Measurements from ENCODE around the gene NEUROD1. TPM values are rescaled to one million over a fixed set of nuclear protein-coding genes. Genes with fewer than 3 reads are reported as not detected.

Gene NEUROD1
- total RNA-seq, 4 donors from 2014 or later, result 0.48 to 1.8 TPM; not detected in 2

GRCh38 chr2:181679544-181679979, 755 bp downstream of the NEUROD1 start:
- no peaks in the 10 kb centered on the region for H3K9me3 ChIP-seq
- no peaks in the 10 kb centered on the region for H3K36me3 ChIP-seq
- H3K4me1 ChIP-seq, result peaks cover 6 to 26% (median 11%) of the 10 kb centered on the region in 4 donors
- TF ChIP-seq EP300 (IDR thresholded peaks at IDR 0.05; ENCODE audit: low read depth), result no peak
- no peak for TF ChIP-seq CTCF (IDR thresholded peaks at IDR 0.05)
- TF ChIP-seq POLR2AphosphoS5 (IDR thresholded peaks at IDR 0.05), result no peak
- no peak for TF ChIP-seq POLR2A (IDR thresholded peaks at IDR 0.05)
- no peak overlapping the region for H3K27ac ChIP-seq
- 11 to 21% methylated on average over 16 to 20 of the region's 20 CpGs for WGBS, 2 donors (ENCODE audit: low coverage in 1 of 2)
- DNase-seq, result no peak
- H3K27me3 ChIP-seq, result peaks cover 95% of the 10 kb centered on the region
- in situ Hi-C loops (cut with MboI; ENCODE audit: low pct_ligation_motif_present in 1 of 4, low pct_unique_long_range_greater_than_20kb in 1 of 4, low sequenced_read_pairs in 3 of 4), result no loop called here
- no peak overlapping the region for H3K4me3 ChIP-seq
- intact Hi-C loops (cut with DNase I; ENCODE audit: low total_unique reads), result no loop called here

- H3K4me3 ChIP-seq, result no peak overlapping the region
- H3K9me3 ChIP-seq, result no peaks in the 10 kb centered on the region
- H3K4me1 ChIP-seq, result peaks cover 3 to 21% (median 10%) of the 10 kb centered on the region in 4 donors
- DNase-seq, result no peak
- 21 to 38% methylated on average over 9 to 18 of the region's 18 CpGs for WGBS, 2 donors (ENCODE audit: low coverage in 1 of 2)
- TF ChIP-seq POLR2AphosphoS5 (IDR thresholded peaks at IDR 0.05) (no peak), POLR2A (IDR thresholded peaks at IDR 0.05) (no peak), EP300 (IDR thresholded peaks at IDR 0.05; ENCODE audit: low read depth) (no peak), CTCF (IDR thresholded peaks at IDR 0.05) (no peak)
- no peak overlapping the region for H3K27ac ChIP-seq
- in situ Hi-C loops (cut with MboI; ENCODE audit: low pct_ligation_motif_present in 1 of 4, low pct_unique_long_range_greater_than_20kb in 1 of 4, low sequenced_read_pairs in 3 of 4), result no loop called here
- intact Hi-C loops (cut with DNase I; ENCODE audit: low total_unique reads), result no loop called here
- H3K27me3 ChIP-seq, result peaks cover 89% of the 10 kb centered on the region
- no peaks in the 10 kb centered on the region for H3K36me3 ChIP-seq
Measured at GRCh38 chr2:181678861-181679543, 1.3 kb downstream of the NEUROD1 start.

GRCh38 chr2:181677912-181678586, 2.3 kb downstream of the NEUROD1 start:
- in situ Hi-C loops (cut with MboI; ENCODE audit: low pct_ligation_motif_present in 1 of 4, low pct_unique_long_range_greater_than_20kb in 1 of 4, low sequenced_read_pairs in 3 of 4) (no loop called here), intact Hi-C loops (cut with DNase I; ENCODE audit: low total_unique reads) (no loop called here)
- H3K4me1 ChIP-seq, result peaks cover 0 to 11% (median 2%) of the 10 kb centered on the region in 4 donors
- H3K27me3 ChIP-seq, result peaks cover 80% of the 10 kb centered on the region
- no peaks in the 10 kb centered on the region for H3K36me3 ChIP-seq
- no peak for TF ChIP-seq CTCF (IDR thresholded peaks at IDR 0.05)
- TF ChIP-seq POLR2A (IDR thresholded peaks at IDR 0.05), result no peak
- no peak for TF ChIP-seq EP300 (IDR thresholded peaks at IDR 0.05; ENCODE audit: low read depth)
- no peak for TF ChIP-seq POLR2AphosphoS5 (IDR thresholded peaks at IDR 0.05)
- no peak overlapping the region for H3K27ac ChIP-seq
- DNase-seq, result peak; percentile 24
- WGBS, 2 donors (ENCODE audit: low coverage in 1 of 2), result 38 to 59% methylated on average over 10 to 41 of the region's 41 CpGs
- H3K4me3 ChIP-seq, result no peak overlapping the region
- no peaks in the 10 kb centered on the region for H3K9me3 ChIP-seq

GRCh38 chr2:181675254-181675653, 5.1 kb downstream of the NEUROD1 start:
- in situ Hi-C loops (cut with MboI; ENCODE audit: low pct_ligation_motif_present in 1 of 4, low pct_unique_long_range_greater_than_20kb in 1 of 4, low sequenced_read_pairs in 3 of 4), result no loop called here
- H3K27me3 ChIP-seq, result peaks cover 52% of the 10 kb centered on the region
- WGBS, 2 donors (ENCODE audit: low coverage in 1 of 2), result 33 to 49% methylated on average over 4 of the region's 4 CpGs

More at GRCh38 chr2:181675254-181675653, 5.1 kb downstream of the NEUROD1 start:
- H3K4me1 ChIP-seq, result peaks cover 0 to under 1% (median 0%) of the 10 kb centered on the region in 4 donors
- no peak for DNase-seq
- no peaks in the 10 kb centered on the region for H3K36me3 ChIP-seq
- no peak overlapping the region for H3K27ac ChIP-seq
- no peak overlapping the region for H3K4me3 ChIP-seq
- H3K9me3 ChIP-seq, result no peaks in the 10 kb centered on the region
- no peak for TF ChIP-seq POLR2A (IDR thresholded peaks at IDR 0.05)
- no peak for TF ChIP-seq POLR2AphosphoS5 (IDR thresholded peaks at IDR 0.05)
- TF ChIP-seq CTCF (IDR thresholded peaks at IDR 0.05), result no peak
- no peak for TF ChIP-seq EP300 (IDR thresholded peaks at IDR 0.05; ENCODE audit: low read depth)
- intact Hi-C loops (cut with DNase I; ENCODE audit: low total_unique reads), result no loop called here
